Measurements from ENCODE around the gene RNF148. TPM values are rescaled to one million over a fixed set of nuclear protein-coding genes. Genes with fewer than 3 reads are reported as not detected.

RNF148 gene
- polyA plus RNA-seq, 3 donors = not detected

DNA sequence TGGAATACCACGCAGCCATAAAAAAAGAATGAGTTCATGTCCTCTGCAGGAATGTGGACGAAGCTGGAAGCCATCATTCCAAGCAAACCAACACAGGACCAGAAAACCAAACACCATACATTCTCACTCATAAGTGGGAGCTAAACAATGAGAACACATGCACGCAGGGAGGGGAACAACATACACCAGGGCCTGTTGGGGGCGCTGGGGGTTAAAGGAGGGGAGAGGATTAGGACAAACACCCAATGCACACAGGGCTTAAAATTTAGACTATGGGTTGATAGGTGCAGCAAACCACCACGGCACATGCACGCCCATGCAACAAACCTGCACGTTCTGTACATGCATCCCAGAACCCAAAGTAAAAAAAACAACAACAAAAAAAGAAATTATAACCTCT, 27.1 kb downstream of the RNF148 start:
- Mint-ChIP-seq H3K27ac (no peak overlapping the region), H3K27me3 (ENCODE audit: low read depth in 3 of 3) (no peaks in the 10 kb centered on the region), H3K4me1 (no peaks in the 10 kb centered on the region), H3K4me3 (no peak overlapping the region), H3K36me3 (no peaks in the 10 kb centered on the region), H3K9me3 (peaks cover 4 to 14% (median 10%) of the 10 kb centered on the region in 7 donors)
- Histone ChIP-seq H3K4me2 (replicated peaks; ENCODE audit: extremely low read depth, low read length, poor library complexity, severe bottlenecking) (no peak overlapping the region), H3K27ac (ENCODE audit: low read depth in 1 of 2, low read length in 2 of 2) (no peak overlapping the region), H3K4me3 (replicated peaks in 1 of 3; ENCODE audit: low read depth in 2 of 3, low read length in 3 of 3) (no peak overlapping the region), H4K20me1 (ENCODE audit: insufficient read depth, low read length) (no peaks in the 10 kb centered on the region), H3K9ac (ENCODE audit: insufficient read depth, low read length, poor library complexity, severe bottlenecking) (no peak overlapping the region), H3K79me2 (ENCODE audit: insufficient read depth, low read length) (no peaks in the 10 kb centered on the region), H3K36me3 (replicated peaks in 1 of 2; ENCODE audit: control insufficient read depth in 1 of 2, insufficient read depth in 2 of 2, low read length in 2 of 2) (no peaks in the 10 kb centered on the region), H3K27me3 (ENCODE audit: control insufficient read depth in 2 of 2, insufficient read depth in 2 of 2, low read length in 2 of 2) (no peaks in the 10 kb centered on the region), H3K9me3 (replicated peaks in 1 of 2; ENCODE audit: control insufficient read depth in 1 of 2, insufficient read depth in 1 of 2, low read length in 2 of 2) (peaks cover 0 to 14% of the 10 kb centered on the region in 2 donors), H2AFZ (ENCODE audit: insufficient read depth, low read depth, low read length, poor library complexity, severe bottlenecking) (no peak overlapping the region), H3K4me1 (ENCODE audit: control insufficient read depth in 1 of 2, insufficient read depth in 2 of 2, low read length in 2 of 2) (no peaks in the 10 kb centered on the region)
- intact Hi-C loops (cut with micrococcal nuclease) = no loop called here
- WGBS (ENCODE audit: insufficient coverage) = no CpG with 5 or more reads among the region's 7 CpGs
- TF ChIP-seq, protein P1, sequence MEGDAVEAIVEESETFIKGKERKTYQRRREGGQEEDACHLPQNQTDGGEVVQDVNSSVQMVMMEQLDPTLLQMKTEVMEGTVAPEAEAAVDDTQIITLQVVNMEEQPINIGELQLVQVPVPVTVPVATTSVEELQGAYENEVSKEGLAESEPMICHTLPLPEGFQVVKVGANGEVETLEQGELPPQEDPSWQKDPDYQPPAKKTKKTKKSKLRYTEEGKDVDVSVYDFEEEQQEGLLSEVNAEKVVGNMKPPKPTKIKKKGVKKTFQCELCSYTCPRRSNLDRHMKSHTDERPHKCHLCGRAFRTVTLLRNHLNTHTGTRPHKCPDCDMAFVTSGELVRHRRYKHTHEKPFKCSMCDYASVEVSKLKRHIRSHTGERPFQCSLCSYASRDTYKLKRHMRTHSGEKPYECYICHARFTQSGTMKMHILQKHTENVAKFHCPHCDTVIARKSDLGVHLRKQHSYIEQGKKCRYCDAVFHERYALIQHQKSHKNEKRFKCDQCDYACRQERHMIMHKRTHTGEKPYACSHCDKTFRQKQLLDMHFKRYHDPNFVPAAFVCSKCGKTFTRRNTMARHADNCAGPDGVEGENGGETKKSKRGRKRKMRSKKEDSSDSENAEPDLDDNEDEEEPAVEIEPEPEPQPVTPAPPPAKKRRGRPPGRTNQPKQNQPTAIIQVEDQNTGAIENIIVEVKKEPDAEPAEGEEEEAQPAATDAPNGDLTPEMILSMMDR (IDR thresholded peaks at IDR 0.05) = no peak
- DNase-seq = no peak

DNA sequence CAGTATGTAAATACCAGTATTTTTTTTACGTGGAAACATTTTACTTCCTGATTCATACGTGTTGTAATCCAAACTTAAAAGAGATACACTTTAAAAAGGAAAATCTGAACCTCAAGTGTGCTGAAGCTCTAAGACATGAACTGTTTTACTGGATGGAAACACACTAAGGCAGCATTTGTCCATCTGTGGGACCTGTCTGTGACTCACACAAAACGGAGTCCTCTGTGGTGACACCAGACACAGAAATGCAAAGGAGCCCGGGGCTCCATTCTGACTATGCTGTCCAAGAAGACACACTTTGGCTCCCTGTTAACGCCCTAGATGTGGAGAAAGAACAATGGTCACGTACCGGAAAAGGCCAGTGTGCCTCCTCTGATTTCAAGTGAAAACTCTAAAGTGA, 27.7 kb downstream of the RNF148 start:
- DNase-seq = no peak
- Histone ChIP-seq H3K27me3 (ENCODE audit: control insufficient read depth in 2 of 2, insufficient read depth in 2 of 2, low read length in 2 of 2) (no peaks in the 10 kb centered on the region), H2AFZ (ENCODE audit: insufficient read depth, low read depth, low read length, poor library complexity, severe bottlenecking) (no peak overlapping the region), H3K79me2 (ENCODE audit: insufficient read depth, low read length) (no peaks in the 10 kb centered on the region), H3K4me2 (replicated peaks; ENCODE audit: extremely low read depth, low read length, poor library complexity, severe bottlenecking) (no peak overlapping the region), H3K4me1 (ENCODE audit: control insufficient read depth in 1 of 2, insufficient read depth in 2 of 2, low read length in 2 of 2) (no peaks in the 10 kb centered on the region), H3K9ac (ENCODE audit: insufficient read depth, low read length, poor library complexity, severe bottlenecking) (no peak overlapping the region), H3K36me3 (replicated peaks in 1 of 2; ENCODE audit: control insufficient read depth in 1 of 2, insufficient read depth in 2 of 2, low read length in 2 of 2) (no peaks in the 10 kb centered on the region), H4K20me1 (ENCODE audit: insufficient read depth, low read length) (no peaks in the 10 kb centered on the region), H3K27ac (ENCODE audit: low read depth in 1 of 2, low read length in 2 of 2) (no peak overlapping the region), H3K9me3 (replicated peaks in 1 of 2; ENCODE audit: control insufficient read depth in 1 of 2, insufficient read depth in 1 of 2, low read length in 2 of 2) (peaks cover 0 to 14% of the 10 kb centered on the region in 2 donors), H3K4me3 (replicated peaks in 1 of 3; ENCODE audit: low read depth in 2 of 3, low read length in 3 of 3) (no peak overlapping the region)
- TF ChIP-seq, protein P1 (IDR thresholded peaks at IDR 0.05) = no peak
- 95% methylated on average over 5 of the region's 7 CpGs for WGBS (ENCODE audit: insufficient coverage)
- Mint-ChIP-seq H3K27ac (no peak overlapping the region), H3K36me3 (no peaks in the 10 kb centered on the region), H3K9me3 (peaks cover 4 to 12% (median 8%) of the 10 kb centered on the region in 7 donors), H3K4me3 (no peak overlapping the region), H3K27me3 (ENCODE audit: low read depth in 3 of 3) (no peaks in the 10 kb centered on the region), H3K4me1 (no peaks in the 10 kb centered on the region)
- intact Hi-C loops (cut with micrococcal nuclease) = no loop called here

Data from CD14-positive monocyte (primary cell).